T-cell (primary cell): ENCODE results near the gene FHL1. TPM values are rescaled to one million over a fixed set of nuclear protein-coding genes. Genes with fewer than 3 reads are reported as not detected.

Experiments used
- ATAC-seq, 4 experiments: fragments of 200-7000 bp in 3 of 4; fragments of 150-1000 bp in 1 of 4; cut with Tn5 transposase; replicated peaks in 1 of 4; 1 replicate in 3 of 4; 2 replicates in 1 of 4; pipeline ENCODE4 v1.10.0; 2021; ENCODE audit warnings: moderate library complexity in 3 of 4, mild to moderate bottlenecking in 2 of 4, moderate number of reproducible peaks in 1 of 4
- CTCF ChIA-PET, 2 donors: fragments of 300-600 bp; sonication (Branson Sonifier 250); formaldehyde crosslinking; loops; one replicate each; lab custom pipeline; 2022; ENCODE audit warnings: antibody characterized with exemption in 2 of 2; lab: Charles Lee
- POLR2A ChIA-PET, 2 donors: fragments of 300-600 bp; sonication (Branson Sonifier 250); formaldehyde crosslinking; loops; one replicate each; lab custom pipeline; 2022; ENCODE audit warnings: antibody characterized with exemption in 2 of 2; lab: Charles Lee
- DNase-seq, 35 experiments: peaks; one replicate each; pipeline versions ENCODE4 v3.0.0 to v3.0.0-alpha.2; 2013 to 2023
- H3K27ac ChIP-seq: one replicate; pipeline ENCODE4 v1.5.1; 2013; ENCODE audit warnings: low read length
- H3K27me3 ChIP-seq, 2 experiments: replicated peaks in 1 of 2; 1 replicate in 1 of 2; 2 replicates in 1 of 2; pipeline versions ENCODE4 v1.6.1 to v1.7.0; 2013; ENCODE audit warnings: low read length in 1 of 2, mixed read lengths in 1 of 2; ENCODE audit not compliant: control insufficient read depth in 2 of 2, insufficient read depth in 2 of 2; ENCODE audit errors: extremely low read depth in 1 of 2
- H3K36me3 ChIP-seq, 2 donors: 1 replicate in 1 of 2; 2 replicates in 1 of 2; pipeline versions ENCODE4 v1.6.1 to v1.7.0; 2013; ENCODE audit warnings: low read length in 1 of 2; ENCODE audit not compliant: control insufficient read depth in 2 of 2, insufficient read depth in 1 of 2; ENCODE audit errors: extremely low read depth in 1 of 2
- H3K4me1 ChIP-seq, 2 experiments: 1 replicate in 1 of 2; 2 replicates in 1 of 2; pipeline versions ENCODE4 v1.6.1 to v1.7.0; 2013; ENCODE audit warnings: low read length in 2 of 2, mixed read lengths in 1 of 2; ENCODE audit not compliant: insufficient read depth in 2 of 2, control insufficient read depth in 1 of 2; ENCODE audit errors: extremely low read depth in 1 of 2
- H3K4me3 ChIP-seq, 2 donors: 1 replicate in 1 of 2; 2 replicates in 1 of 2; pipeline versions ENCODE4 v1.5.1 to v1.7.0; 2013; ENCODE audit warnings: mild to moderate bottlenecking in 2 of 2, low read length in 1 of 2, moderate library complexity in 1 of 2; ENCODE audit not compliant: control insufficient read depth in 1 of 2; ENCODE audit errors: extremely low read depth in 1 of 2
- H3K9me3 ChIP-seq: 2 replicates; pipeline ENCODE4 v1.7.0; 2013
- H3K27ac Mint-ChIP-seq, 2 donors: one replicate each; pipeline ENCODE4 v1.8.0; 2020 to 2021; ENCODE audit warnings: mild to moderate bottlenecking in 2 of 2, mixed read lengths in 2 of 2
- H3K27me3 Mint-ChIP-seq, 2 donors: one replicate each; pipeline ENCODE4 v1.8.0; 2021 to 2022; ENCODE audit warnings: mixed read lengths in 2 of 2
- H3K36me3 Mint-ChIP-seq: one replicate; pipeline ENCODE4 v1.8.0; 2021; ENCODE audit warnings: mixed read lengths
- H3K4me1 Mint-ChIP-seq, 3 donors: one replicate each; pipeline ENCODE4 v1.8.0; 2020 to 2022; ENCODE audit warnings: mixed read lengths in 3 of 3, mild to moderate bottlenecking in 1 of 3
- H3K4me3 Mint-ChIP-seq, 3 donors: one replicate each; pipeline ENCODE4 v1.8.0; 2020 to 2022; ENCODE audit warnings: mild to moderate bottlenecking in 3 of 3, mixed read lengths in 3 of 3, moderate library complexity in 3 of 3
- H3K9me3 Mint-ChIP-seq, 3 donors: one replicate each; pipeline ENCODE4 v1.8.0; 2020 to 2022; ENCODE audit warnings: mixed read lengths in 3 of 3
- WGBS: methylation state at CpG from one replicate; pipeline ENCODE4 v1.1.5; 2013; ENCODE audit warnings: missing lambda C conversion rate; ENCODE audit not compliant: insufficient coverage; 5-methylcytosine and 5-hydroxymethylcytosine counted together
- total RNA-seq, 35 experiments: library from RNA in 6 of 35; stranded (reverse) in 6 of 35; fragments of 120-200 nt in 1 of 35; gene quantifications; one replicate each; pipeline versions ENCODE4 v1.2.1 to v1.2.4 and lab custom pipeline; 2013 to 2026

FHL1 gene
- total RNA-seq, 5 donors from 2014 or later (not counting 1 experiment from before 2014, with no cell fraction given): 14.1 to 32.8 (median 26.0) TPM

DNA sequence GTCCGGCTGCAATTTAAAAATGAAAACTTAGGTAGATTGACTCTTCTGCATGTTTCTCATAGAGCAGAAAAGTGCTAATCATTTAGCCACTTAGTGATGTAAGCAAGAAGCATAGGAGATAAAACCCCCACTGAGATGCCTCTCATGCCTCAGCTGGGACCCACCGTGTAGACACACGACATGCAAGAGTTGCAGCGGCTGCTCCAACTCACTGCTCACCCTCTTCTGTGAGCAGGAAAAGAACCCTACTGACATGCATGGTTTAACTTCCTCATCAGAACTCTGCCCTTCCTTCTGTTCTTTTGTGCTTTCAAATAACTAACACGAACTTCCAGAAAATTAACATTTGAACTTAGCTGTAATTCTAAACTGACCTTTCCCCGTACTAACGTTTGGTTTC is 62.9 kb downstream of the FHL1 start:
- no peaks in the 10 kb centered on the region for H3K9me3 ChIP-seq
- no peaks in the 10 kb centered on the region for H3K27me3 ChIP-seq
- WGBS: no CpG with 5 or more reads among the region's 7 CpGs
- H3K4me1 ChIP-seq: peaks cover 2 to 8% of the 10 kb centered on the region in 2 experiments
- no peak overlapping the region for H3K4me3 ChIP-seq
- no peak overlapping the region for H3K27ac ChIP-seq
- H3K36me3 ChIP-seq: peaks cover 0 to 2% of the 10 kb centered on the region in 2 donors
- peaks cover 0 to 17% (median 8%) of the 10 kb centered on the region in 3 donors for H3K4me1 Mint-ChIP-seq
- no peaks in the 10 kb centered on the region for H3K36me3 Mint-ChIP-seq
- ChIA-PET POLR2A (interaction anchor here in 1 of 2 donors (0.7 kb wide), 1 partner anchor 175 kb away, joined by 4 read pairs; no protein-coding TSS in a partner anchor), CTCF (interaction anchor here (0.6 to 2.0 kb wide), 3 partner anchors 13 to 622 kb away, joined by 4 to 40 read pairs (median 6); no protein-coding TSS in a partner anchor)
- no peaks in the 10 kb centered on the region for H3K9me3 Mint-ChIP-seq
- DNase-seq (no peak), ATAC-seq (no peak)
- peak overlapping the region in 1 of 2 donors; percentile 69 for H3K27ac Mint-ChIP-seq
- H3K4me3 Mint-ChIP-seq: no peak overlapping the region
- H3K27me3 Mint-ChIP-seq: peaks cover 0 to 11% of the 10 kb centered on the region in 2 donors

DNA sequence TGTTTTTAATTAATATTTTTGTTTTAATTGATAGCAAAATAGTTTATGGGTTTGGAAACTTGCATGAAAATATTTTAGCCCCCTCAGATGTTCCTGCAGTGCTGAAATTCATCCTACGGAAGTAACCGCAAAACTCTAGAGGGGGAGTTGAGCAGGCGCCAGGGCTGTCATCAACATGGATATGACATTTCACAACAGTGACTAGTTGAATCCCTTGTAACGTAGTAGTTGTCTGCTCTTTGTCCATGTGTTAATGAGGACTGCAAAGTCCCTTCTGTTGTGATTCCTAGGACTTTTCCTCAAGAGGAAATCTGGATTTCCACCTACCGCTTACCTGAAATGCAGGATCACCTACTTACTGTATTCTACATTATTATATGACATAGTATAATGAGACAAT is 63.5 kb downstream of the FHL1 start:
- Mint-ChIP-seq H3K36me3 (no peaks in the 10 kb centered on the region), H3K4me1 (peaks cover 0 to 13% (median 4%) of the 10 kb centered on the region in 3 donors), H3K4me3 (no peak overlapping the region), H3K27ac (no peak overlapping the region), H3K27me3 (peaks cover 0 to 11% of the 10 kb centered on the region in 2 donors), H3K9me3 (no peaks in the 10 kb centered on the region)
- no peak for DNase-seq
- Histone ChIP-seq H3K4me1 (peaks cover 0 to 5% of the 10 kb centered on the region in 2 experiments), H3K36me3 (peaks cover 0 to 2% of the 10 kb centered on the region in 2 donors), H3K27ac (no peak overlapping the region), H3K4me3 (no peak overlapping the region), H3K27me3 (no peaks in the 10 kb centered on the region), H3K9me3 (no peaks in the 10 kb centered on the region)
- 100% methylated on average over 2 of the region's 5 CpGs for WGBS
- ChIA-PET POLR2A (no interaction called here), CTCF (interaction anchor here in 1 of 2 donors (1.1 kb wide), 1 partner anchor 183 kb away, joined by 3 read pairs; no protein-coding TSS in a partner anchor)
- ATAC-seq: no peak

DNA sequence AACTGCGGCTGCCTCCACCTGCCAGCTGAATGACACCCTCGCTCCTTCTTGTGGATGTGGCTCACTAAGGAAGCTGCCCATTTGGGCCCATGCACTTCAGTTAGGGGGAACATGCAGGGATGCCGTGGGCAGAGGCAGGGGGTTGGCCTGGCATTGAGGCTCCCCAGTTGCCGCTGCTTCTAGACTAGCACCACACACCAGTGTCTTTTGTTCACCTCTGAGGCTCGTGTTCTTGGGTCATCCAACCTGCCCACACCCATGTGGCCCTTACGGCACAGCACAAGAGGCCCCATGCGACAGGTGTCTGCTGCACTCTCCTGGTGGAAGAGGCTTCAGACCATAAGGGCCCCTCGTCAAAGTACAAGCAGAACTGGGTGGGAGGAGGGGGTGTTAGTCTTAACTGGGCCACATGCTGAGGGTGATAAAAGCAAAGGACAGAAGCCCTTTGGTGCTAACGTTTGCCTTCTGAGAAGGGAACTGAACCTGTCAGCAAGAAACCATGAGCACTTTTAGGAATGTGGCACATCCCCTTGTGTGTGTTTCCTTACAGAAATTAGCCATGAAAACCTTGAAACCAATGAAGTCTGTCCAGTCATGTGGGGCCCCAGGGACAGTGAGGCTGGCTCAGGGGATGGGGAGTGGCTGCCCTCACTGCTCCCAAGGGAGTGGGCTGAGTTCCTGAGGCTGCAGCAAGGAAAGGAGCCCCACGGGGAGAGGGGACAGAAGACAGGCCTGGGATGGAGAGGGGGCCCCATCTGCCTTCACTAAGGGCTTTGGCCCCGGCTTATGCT is 64.6 kb downstream of the FHL1 start:
- no peak overlapping the region for H3K4me3 Mint-ChIP-seq
- peaks cover 0 to 9% (median 0%) of the 10 kb centered on the region in 3 donors for H3K4me1 Mint-ChIP-seq
- no peaks in the 10 kb centered on the region for H3K36me3 Mint-ChIP-seq
- no peaks in the 10 kb centered on the region for H3K9me3 Mint-ChIP-seq
- ChIA-PET POLR2A (no interaction called here), CTCF (interaction anchor here in 1 of 2 donors (1.1 to 1.2 kb wide), 2 partner anchors 184 kb away, joined by 3 read pairs; no protein-coding TSS in a partner anchor)
- WGBS: 88% methylated on average over 3 of the region's 11 CpGs
- ATAC-seq (no peak), DNase-seq (no peak)
- Histone ChIP-seq H3K36me3 (peaks cover 0 to 2% of the 10 kb centered on the region in 2 donors), H3K4me1 (no peaks in the 10 kb centered on the region), H3K27me3 (no peaks in the 10 kb centered on the region), H3K9me3 (no peaks in the 10 kb centered on the region), H3K27ac (no peak overlapping the region), H3K4me3 (no peak overlapping the region)
- H3K27me3 Mint-ChIP-seq: peaks cover 0 to 11% of the 10 kb centered on the region in 2 donors
- no peak overlapping the region for H3K27ac Mint-ChIP-seq

GRCh38 chrX:136212557-136213111 is 65.3 kb downstream of the FHL1 start:
- no peaks in the 10 kb centered on the region for H3K4me1 ChIP-seq
- POLR2A ChIA-PET: no interaction called here
- H3K27me3 ChIP-seq: no peaks in the 10 kb centered on the region
- no peak overlapping the region for H3K4me3 ChIP-seq
- Mint-ChIP-seq H3K9me3 (no peaks in the 10 kb centered on the region), H3K36me3 (no peaks in the 10 kb centered on the region), H3K4me1 (peaks cover 0 to 9% (median 0%) of the 10 kb centered on the region in 3 donors), H3K4me3 (no peak overlapping the region), H3K27me3 (peaks cover 0 to 11% of the 10 kb centered on the region in 2 donors), H3K27ac (no peak overlapping the region)
- CTCF ChIA-PET: interaction anchor here in 1 of 2 donors (1.2 kb wide), 1 partner anchor 184 kb away, joined by 3 read pairs; no protein-coding TSS in a partner anchor
- no peak for ATAC-seq
- no peak for DNase-seq
- H3K9me3 ChIP-seq: no peaks in the 10 kb centered on the region
- 95% methylated on average over 4 of the region's 17 CpGs for WGBS
- H3K27ac ChIP-seq: no peak overlapping the region
- H3K36me3 ChIP-seq: peaks cover 0 to 2% of the 10 kb centered on the region in 2 donors

- DNase-seq (no peak), ATAC-seq (no peak)
- Mint-ChIP-seq H3K4me1 (peaks cover 0 to 4% (median 0%) of the 10 kb centered on the region in 3 donors), H3K4me3 (no peak overlapping the region), H3K9me3 (no peaks in the 10 kb centered on the region), H3K27me3 (peaks cover 0 to 11% of the 10 kb centered on the region in 2 donors), H3K27ac (no peak overlapping the region), H3K36me3 (peaks cover 3% of the 10 kb centered on the region)
- Histone ChIP-seq H3K4me1 (no peaks in the 10 kb centered on the region), H3K9me3 (no peaks in the 10 kb centered on the region), H3K36me3 (peaks cover 0 to 5% of the 10 kb centered on the region in 2 donors), H3K27ac (no peak overlapping the region), H3K27me3 (no peaks in the 10 kb centered on the region), H3K4me3 (no peak overlapping the region)
- ChIA-PET CTCF (no interaction called here), POLR2A (no interaction called here)
- WGBS: 100% methylated on average over 5 of the region's 7 CpGs
Observed at GRCh38 chrX:136214551-136214950, 67.2 kb downstream of the FHL1 start.

GRCh38 chrX:136215559-136215958 is 68.2 kb downstream of the FHL1 start:
- no peaks in the 10 kb centered on the region for H3K27me3 ChIP-seq
- no peaks in the 10 kb centered on the region for H3K9me3 ChIP-seq
- Mint-ChIP-seq H3K9me3 (no peaks in the 10 kb centered on the region), H3K27me3 (peaks cover 0 to 5% of the 10 kb centered on the region in 2 donors), H3K4me1 (no peaks in the 10 kb centered on the region), H3K36me3 (peaks cover 4% of the 10 kb centered on the region), H3K4me3 (no peak overlapping the region), H3K27ac (no peak overlapping the region)
- ATAC-seq: no peak
- H3K4me3 ChIP-seq: no peak overlapping the region
- H3K27ac ChIP-seq: no peak overlapping the region
- CTCF ChIA-PET: no interaction called here
- H3K4me1 ChIP-seq: no peaks in the 10 kb centered on the region
- no peak for DNase-seq
- peaks cover 0 to 13% of the 10 kb centered on the region in 2 donors for H3K36me3 ChIP-seq
- POLR2A ChIA-PET: no interaction called here
